ENCODE results near the gene XRCC3. TPM values are rescaled to one million over a fixed set of nuclear protein-coding genes. Genes with fewer than 3 reads are reported as not detected.

The XRCC3 gene
- total and polyA plus RNA-seq, 10 of the 15 experiments (the other 5 are each of a cell fraction or from before 2014, with no cell fraction given): 0.37 to 52.0 (median 26.8) TPM

GRCh38 chr14:103727313-103727980 is 12.2 kb upstream of the XRCC3 start (continued):
- TF ChIP-seq ELK1 (IDR thresholded peaks at IDR 0.05; ENCODE audit: low read depth, low read length) (no peak), SIN3A (IDR thresholded peaks at IDR 0.05; ENCODE audit: low read depth, low read length) (no peak), USF1 (IDR thresholded peaks at IDR 0.05; ENCODE audit: borderline replicate concordance, extremely low read length, insufficient read depth, low read depth, low read length) (no peak), DPF2 (IDR thresholded peaks at IDR 0.05) (no peak), SPI1 (IDR thresholded peaks at IDR 0.05; ENCODE audit: borderline replicate concordance, insufficient read depth, low read depth, low read length) (no peak), GATAD2B (conservative IDR thresholded peaks at IDR 0.05; ENCODE audit: low read depth) (no peak), POLR2AphosphoS2 (IDR thresholded peaks at IDR 0.05; ENCODE audit: low read depth, low read length) (no peak)

GRCh38 chr14:103726474-103726873 is 11.2 kb upstream of the XRCC3 start:
- SMC1A ChIA-PET (ENCODE audit: uncharacterized antibody, unreplicated experiment): no interaction called here
- Histone ChIP-seq H3K4me3 (no peak overlapping the region), H3K9ac (ENCODE audit: control insufficient read depth, insufficient read depth, low read length) (no peak overlapping the region), H3K4me2 (ENCODE audit: control insufficient read depth, insufficient read depth) (no peak overlapping the region), H3K27me3 (replicated peaks in 1 of 2; ENCODE audit: control insufficient read depth in 2 of 2, insufficient read depth in 2 of 2, low read length in 1 of 2) (no peaks in the 10 kb centered on the region), H3K9me3 (replicated peaks; ENCODE audit: control insufficient read depth, insufficient read depth, low read length) (no peaks in the 10 kb centered on the region), H3K4me1 (ENCODE audit: control insufficient read depth, insufficient read depth, low read length) (no peaks in the 10 kb centered on the region), H2AFZ (ENCODE audit: control insufficient read depth, low read depth, low read length) (no peak overlapping the region), H3K36me3 (ENCODE audit: control insufficient read depth in 2 of 2, insufficient read depth in 2 of 2, low read length in 1 of 2) (peaks cover 0 to 7% of the 10 kb centered on the region in 2 experiments; a peak in 3 of 4 replicates), H4K20me1 (ENCODE audit: control insufficient read depth, insufficient read depth) (no peaks in the 10 kb centered on the region), H3K79me2 (ENCODE audit: control insufficient read depth, insufficient read depth, low read length) (no peaks in the 10 kb centered on the region), H3K27ac (ENCODE audit: control insufficient read depth, insufficient read depth) (no peak overlapping the region)
- 96% methylated on average over 13 of the region's 18 CpGs for WGBS (ENCODE audit: insufficient coverage, insufficient replicate concordance, low lambda C conversion rate, missing lambda C conversion rate)
- intact Hi-C loops (cut with micrococcal nuclease; ENCODE audit: unreplicated experiment) (no loop called here), in situ Hi-C loops (cut with MboI) (no loop called here)
- no TSS peak for BruUV-seq (replicated peaks)
- TF ChIP-seq HDAC2 (IDR thresholded peaks at IDR 0.05): no peak
- CTCF ChIA-PET: no interaction called here
- no peak for FAIRE-seq
- DNase-seq (ENCODE audit: low read depth, low spot score): no peak
- ATAC-seq: no peak
- RAD21 ChIA-PET (ENCODE audit: unreplicated experiment): no interaction called here
- POLR2A ChIA-PET: interaction anchor here (1.6 kb wide), 1 partner anchor 7 kb away, joined by 4 read pairs; no protein-coding TSS in a partner anchor
